GM13976 (cell line): ENCODE data around the gene MON2.

Experiments used
- DNase-seq: peaks from one replicate; pipeline ENCODE4 v3.0.0; 2012; ENCODE audit warnings: low spot score
- CTCF ChIP-seq: IDR thresholded peaks from 2 replicates; pipeline ENCODE4 v1.5.1; 2012; ENCODE audit warnings: borderline replicate concordance, mild to moderate bottlenecking; ENCODE audit not compliant: insufficient read depth; ENCODE audit errors: extremely low read depth, missing control alignments, control extremely low read depth
- in situ Hi-C: fragments of 300-500 bp; cut with MboI; formaldehyde crosslinking; loops from one replicate; pipeline ENCODE4 v1.12.0; 2022; ENCODE audit warnings: low sequenced_read_pairs, mixed read lengths, inconsistent platforms; ENCODE audit not compliant: unreplicated experiment

The MON2 gene

GRCh38 chr12:62627181-62627580 is 160.6 kb downstream of the MON2 start:
- no peak for TF ChIP-seq CTCF
- in situ Hi-C loops = no loop called here
- DNase-seq = no peak

- no peak for TF ChIP-seq CTCF
- DNase-seq = no peak
- in situ Hi-C loops = no loop called here
Measured at GRCh38 chr12:62629413-62629812, 162.8 kb downstream of the MON2 start.

GRCh38 chr12:62629971-62630739 is 163.5 kb downstream of the MON2 start:
- no peak for DNase-seq
- in situ Hi-C loops = no loop called here
- no peak for TF ChIP-seq CTCF

GRCh38 chr12:62631471-62632410 is 165.1 kb downstream of the MON2 start:
- in situ Hi-C loops = no loop called here
- TF ChIP-seq CTCF = peak; percentile 43
- peak; percentile 78 for DNase-seq

- in situ Hi-C loops = no loop called here
- peak; percentile 61 for DNase-seq
- no peak for TF ChIP-seq CTCF
Measured at GRCh38 chr12:62632411-62632918, 165.8 kb downstream of the MON2 start.

- no peak for DNase-seq
- no peak for TF ChIP-seq CTCF
- in situ Hi-C loops = no loop called here
Measured at GRCh38 chr12:62635649-62636048, 169.0 kb downstream of the MON2 start.
